Measurements from ENCODE around the gene LRRC75A. TPM values are rescaled to one million over a fixed set of nuclear protein-coding genes. Genes with fewer than 3 reads are reported as not detected.
A peak's percentile ranks its signal among the peaks of the same experiment; 100 is the strongest.

The LRRC75A gene
- total RNA-seq, 2 donors from 2014 or later: 0.41 to 1.4 TPM

GRCh38 chr17:16496820-16497489, 5.0 kb upstream of the LRRC75A start:
- Mint-ChIP-seq H3K9me3 (no peaks in the 10 kb centered on the region), H3K27ac (no peak overlapping the region), H3K36me3 (no peaks in the 10 kb centered on the region)
- no peak for ATAC-seq
- DNase-seq (ENCODE audit: low spot score in 2 of 2): no peak

DNA sequence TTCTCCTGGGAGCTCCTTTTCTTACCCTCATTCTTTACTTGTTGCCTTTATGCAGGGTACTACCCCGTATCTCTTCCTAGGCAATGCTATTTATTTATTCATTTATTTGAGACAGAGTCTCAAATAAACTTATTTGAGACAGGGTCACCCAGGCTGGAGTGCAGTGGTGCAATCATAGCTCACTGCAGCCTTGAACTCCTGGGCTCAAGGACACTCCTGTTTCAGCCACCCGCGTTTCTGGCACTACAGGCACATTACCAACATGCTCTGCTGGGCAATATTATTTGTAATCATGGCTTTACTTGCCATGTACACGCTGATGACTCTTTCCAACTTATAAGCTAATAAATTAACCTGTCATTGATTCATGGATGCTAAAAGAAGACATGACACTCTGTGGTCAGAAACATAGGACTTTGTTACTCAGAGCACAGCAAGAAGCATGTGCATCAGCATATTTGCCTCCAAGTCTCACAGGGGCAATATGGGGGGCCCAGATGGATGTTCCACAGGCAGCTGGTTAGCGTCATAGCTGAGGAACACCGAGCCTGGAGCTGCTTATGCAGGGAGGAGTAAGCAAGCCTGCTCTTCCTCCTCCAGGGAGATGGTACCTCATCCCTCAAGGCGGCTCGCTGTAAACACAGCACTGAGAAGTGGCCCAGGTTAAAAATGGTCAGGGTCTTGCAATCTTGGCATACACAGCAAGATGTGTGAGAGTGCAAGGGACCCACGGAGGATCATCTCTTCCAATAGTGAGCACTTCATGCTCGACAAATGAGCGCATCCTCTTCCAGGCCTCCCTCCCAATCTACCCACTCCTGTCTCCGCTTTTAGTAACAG, 4.2 kb upstream of the LRRC75A start:
- Mint-ChIP-seq H3K9me3 (no peaks in the 10 kb centered on the region), H3K27ac (no peak overlapping the region), H3K36me3 (no peaks in the 10 kb centered on the region)
- no peak for ATAC-seq
- DNase-seq (ENCODE audit: low spot score in 2 of 2): no peak

GRCh38 chr17:16495561-16495960, 3.6 kb upstream of the LRRC75A start:
- DNase-seq (ENCODE audit: low spot score in 2 of 2): no peak
- H3K27ac Mint-ChIP-seq: no peak overlapping the region
- no peaks in the 10 kb centered on the region for H3K36me3 Mint-ChIP-seq
- H3K9me3 Mint-ChIP-seq: no peaks in the 10 kb centered on the region
- no peak for ATAC-seq

DNA sequence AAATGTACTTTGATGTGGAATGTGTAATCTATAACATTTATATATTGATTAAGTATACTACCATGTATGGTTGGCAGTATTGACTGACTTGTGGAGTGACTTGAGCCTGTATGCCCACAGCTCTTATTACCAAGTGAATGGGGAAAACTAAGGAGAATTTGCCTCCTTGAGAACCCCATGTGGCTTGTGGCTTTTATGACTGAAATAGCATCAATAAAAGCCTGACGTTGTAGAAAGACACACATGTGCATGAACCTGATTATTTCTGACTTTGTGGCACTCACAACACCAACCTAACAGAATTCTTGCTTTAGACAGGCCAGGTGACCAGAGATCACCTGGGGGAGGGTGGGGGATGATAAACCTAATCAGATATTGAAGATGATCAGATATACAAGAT, 2.1 kb upstream of the LRRC75A start:
- H3K27ac Mint-ChIP-seq: no peak overlapping the region

GRCh38 chr17:16493531-16494046, 1.6 kb upstream of the LRRC75A start:
- Mint-ChIP-seq H3K27ac (no peak overlapping the region), H3K36me3 (no peaks in the 10 kb centered on the region), H3K9me3 (no peaks in the 10 kb centered on the region)
- DNase-seq (ENCODE audit: low spot score in 2 of 2) (no peak), ATAC-seq (no peak)

More for the DNA sequence above, 2.1 kb upstream of the LRRC75A start:
- H3K36me3 Mint-ChIP-seq: no peaks in the 10 kb centered on the region
- H3K9me3 Mint-ChIP-seq: no peaks in the 10 kb centered on the region
- ATAC-seq: no peak
- DNase-seq (ENCODE audit: low spot score in 2 of 2): no peak

- no peak for DNase-seq (ENCODE audit: low spot score in 2 of 2)
- no peaks in the 10 kb centered on the region for H3K36me3 Mint-ChIP-seq
- no peaks in the 10 kb centered on the region for H3K9me3 Mint-ChIP-seq
- no peak for ATAC-seq
- H3K27ac Mint-ChIP-seq: no peak overlapping the region
These were observed 879 bp upstream of the LRRC75A start for GRCh38 chr17:16492613-16493530.

DNA sequence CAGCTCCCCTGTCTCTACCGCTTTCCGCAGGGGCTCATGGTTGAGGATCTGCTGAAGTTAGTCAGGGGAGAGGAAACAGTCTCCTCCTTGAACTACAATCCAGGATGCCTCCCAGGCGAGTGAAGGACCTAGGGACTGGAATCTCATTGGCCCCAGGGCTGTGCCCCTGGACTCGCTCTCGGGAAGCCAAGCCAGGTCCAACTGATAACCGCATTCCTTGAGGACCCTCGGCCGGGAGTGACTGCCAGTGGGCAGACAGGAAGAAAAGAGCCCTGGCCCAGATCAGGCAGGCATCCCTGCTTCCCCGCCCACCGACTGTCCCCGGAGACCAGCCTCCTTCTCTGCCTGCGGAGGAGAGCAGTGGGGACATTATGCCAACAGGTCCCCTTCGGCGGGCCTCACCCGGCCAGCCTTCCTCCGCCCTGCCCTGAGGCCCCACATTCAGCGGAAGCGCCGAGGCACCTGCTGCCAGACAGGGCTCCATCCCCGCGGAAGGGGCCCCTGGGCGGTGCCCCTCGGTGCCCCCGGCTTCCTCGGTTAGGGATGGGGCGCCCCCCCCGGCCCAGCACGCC, 776 bp downstream of the LRRC75A start:
- Mint-ChIP-seq H3K27ac (no peak overlapping the region), H3K9me3 (no peaks in the 10 kb centered on the region), H3K36me3 (no peaks in the 10 kb centered on the region)
- ATAC-seq: peak; percentile 18 to 21
- peak in 1 of 2 donors; percentile 18 for DNase-seq (ENCODE audit: low spot score in 2 of 2)

DNA sequence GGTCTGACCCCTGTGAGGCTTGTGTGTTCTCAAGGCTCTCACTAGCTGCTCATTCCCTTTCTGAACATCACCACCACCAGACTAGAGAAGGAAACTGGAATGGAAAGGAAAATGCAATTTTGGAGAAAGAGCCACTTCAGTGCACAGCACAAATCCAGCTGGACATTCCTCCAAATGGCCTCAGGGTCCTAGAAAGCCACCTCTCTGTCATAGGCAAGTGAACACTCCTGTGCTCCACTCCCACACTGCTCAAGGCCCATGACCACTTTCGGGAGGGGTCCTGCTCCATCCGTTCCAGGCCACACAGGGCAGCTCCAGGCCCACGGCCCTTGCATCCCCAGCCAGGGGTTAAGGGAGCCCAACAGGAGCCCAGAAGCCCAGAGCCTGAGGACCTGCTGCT, 2.6 kb downstream of the LRRC75A start:
- Mint-ChIP-seq H3K27ac (no peak overlapping the region), H3K36me3 (no peaks in the 10 kb centered on the region), H3K9me3 (no peaks in the 10 kb centered on the region)
- DNase-seq (ENCODE audit: low spot score in 2 of 2): no peak
- no peak for ATAC-seq

DNA sequence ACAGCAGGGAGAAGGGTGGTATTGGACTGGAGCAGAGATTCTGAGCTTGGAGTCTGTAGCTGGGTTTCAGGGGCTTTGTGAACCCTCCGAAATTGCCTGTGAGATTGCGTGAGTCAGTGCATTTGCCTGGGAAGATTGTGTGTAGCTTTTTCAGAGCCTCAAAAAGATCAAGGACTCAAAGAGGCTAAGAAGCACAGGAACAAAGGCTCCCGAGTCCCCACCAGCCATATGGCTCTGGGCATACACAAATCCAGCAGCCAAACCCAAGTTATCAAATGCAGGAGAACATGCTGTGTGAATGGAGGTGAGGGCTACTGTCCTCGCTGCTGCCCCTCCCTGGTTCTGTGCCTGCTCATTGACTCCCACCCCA, 3.0 kb downstream of the LRRC75A start:
- Mint-ChIP-seq H3K9me3 (no peaks in the 10 kb centered on the region), H3K27ac (no peak overlapping the region), H3K36me3 (no peaks in the 10 kb centered on the region)
- DNase-seq (ENCODE audit: low spot score in 2 of 2) (no peak), ATAC-seq (no peak)

GRCh38 chr17:16488186-16488967, 3.6 kb downstream of the LRRC75A start:
- H3K9me3 Mint-ChIP-seq: no peaks in the 10 kb centered on the region
- H3K27ac Mint-ChIP-seq: no peak overlapping the region
- no peaks in the 10 kb centered on the region for H3K36me3 Mint-ChIP-seq
- DNase-seq (ENCODE audit: low spot score in 2 of 2) (no peak), ATAC-seq (no peak)

- H3K36me3 Mint-ChIP-seq: no peaks in the 10 kb centered on the region
These were observed 5.4 kb downstream of the LRRC75A start for GRCh38 chr17:16486373-16487250.

DNA sequence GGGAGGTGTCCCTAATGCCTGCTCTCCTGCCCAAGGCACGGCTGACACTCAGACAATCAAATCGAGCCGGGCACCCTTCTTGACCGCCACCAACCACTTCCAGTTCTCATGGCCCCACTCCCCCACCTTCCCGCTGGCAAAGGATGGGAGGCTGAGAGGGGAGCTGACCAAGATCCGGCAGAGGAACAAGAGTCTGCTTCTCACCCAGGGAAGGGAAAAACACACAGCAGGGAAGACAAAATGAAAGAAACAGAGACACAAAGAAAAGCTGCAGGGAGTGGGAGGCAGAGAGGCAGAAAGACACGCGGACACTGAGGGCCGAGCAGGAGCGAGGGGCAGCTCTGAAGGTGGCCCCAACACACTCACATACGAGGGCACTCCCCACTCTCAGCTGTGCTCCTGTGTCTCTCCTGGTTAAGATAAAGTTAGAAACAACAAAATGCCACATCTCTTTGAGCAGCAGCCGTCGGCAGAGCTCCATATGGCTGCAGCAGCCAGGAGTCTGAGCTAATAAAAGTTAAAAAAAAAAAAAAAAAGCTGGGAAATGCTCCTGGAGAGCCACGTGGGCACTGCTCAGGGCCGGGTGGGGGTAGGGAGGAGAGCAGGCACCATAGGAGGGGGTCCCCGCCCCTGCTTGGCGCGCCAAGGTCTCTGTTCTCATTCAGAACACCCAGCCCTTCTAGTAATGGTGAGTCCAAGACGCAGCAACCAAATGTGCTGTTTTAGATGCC, 7.4 kb downstream of the LRRC75A start:
- Mint-ChIP-seq H3K27ac (no peak overlapping the region), H3K9me3 (no peaks in the 10 kb centered on the region), H3K36me3 (no peaks in the 10 kb centered on the region)
- ATAC-seq (no peak), DNase-seq (ENCODE audit: low spot score in 2 of 2) (no peak)

More at GRCh38 chr17:16486373-16487250, 5.4 kb downstream of the LRRC75A start:
- ATAC-seq: no peak
- Mint-ChIP-seq H3K9me3 (no peaks in the 10 kb centered on the region), H3K27ac (no peak overlapping the region)
- DNase-seq (ENCODE audit: low spot score in 2 of 2): no peak

DNA sequence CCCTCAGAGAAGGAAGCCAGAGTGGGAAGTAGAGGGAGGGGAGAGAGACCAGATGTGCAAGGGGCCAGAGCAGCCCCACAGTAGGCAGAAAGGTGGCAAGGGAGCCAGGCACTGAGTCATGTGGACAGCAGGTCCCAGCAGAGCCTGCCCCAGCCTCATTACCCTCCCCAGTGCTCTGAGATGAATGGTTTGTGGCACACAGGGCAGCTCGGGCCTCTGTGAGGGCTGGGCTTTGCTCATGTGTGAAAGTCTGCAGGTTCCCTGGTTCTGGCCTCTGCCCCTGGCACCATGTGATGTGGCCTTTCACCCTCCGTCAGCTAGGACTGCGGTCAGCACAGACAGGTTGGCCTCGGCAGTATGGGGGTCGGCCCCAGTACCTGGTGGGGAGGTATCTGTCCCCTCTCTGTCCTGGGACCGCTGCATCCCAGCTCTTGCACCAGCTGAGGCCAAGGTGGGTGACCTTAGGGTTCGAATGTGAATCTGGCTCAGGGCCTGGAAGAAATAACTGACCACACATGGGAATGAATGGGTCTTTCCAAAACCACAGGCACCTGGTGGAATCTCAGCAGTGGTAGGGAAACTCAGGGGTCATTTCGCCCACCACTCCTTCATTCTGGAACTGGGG, 8.9 kb downstream of the LRRC75A start:
- Mint-ChIP-seq H3K27ac (no peak overlapping the region), H3K9me3 (no peaks in the 10 kb centered on the region), H3K36me3 (no peaks in the 10 kb centered on the region)
- DNase-seq (ENCODE audit: low spot score in 2 of 2): no peak
- ATAC-seq: no peak

GRCh38 chr17:16482253-16482652, 9.7 kb downstream of the LRRC75A start:
- no peak for ATAC-seq
- no peaks in the 10 kb centered on the region for H3K36me3 Mint-ChIP-seq
- no peak overlapping the region for H3K27ac Mint-ChIP-seq
- H3K9me3 Mint-ChIP-seq: no peaks in the 10 kb centered on the region
- DNase-seq (ENCODE audit: low spot score in 2 of 2): no peak
